ENCODE data around the gene PCDH1.

DNA sequence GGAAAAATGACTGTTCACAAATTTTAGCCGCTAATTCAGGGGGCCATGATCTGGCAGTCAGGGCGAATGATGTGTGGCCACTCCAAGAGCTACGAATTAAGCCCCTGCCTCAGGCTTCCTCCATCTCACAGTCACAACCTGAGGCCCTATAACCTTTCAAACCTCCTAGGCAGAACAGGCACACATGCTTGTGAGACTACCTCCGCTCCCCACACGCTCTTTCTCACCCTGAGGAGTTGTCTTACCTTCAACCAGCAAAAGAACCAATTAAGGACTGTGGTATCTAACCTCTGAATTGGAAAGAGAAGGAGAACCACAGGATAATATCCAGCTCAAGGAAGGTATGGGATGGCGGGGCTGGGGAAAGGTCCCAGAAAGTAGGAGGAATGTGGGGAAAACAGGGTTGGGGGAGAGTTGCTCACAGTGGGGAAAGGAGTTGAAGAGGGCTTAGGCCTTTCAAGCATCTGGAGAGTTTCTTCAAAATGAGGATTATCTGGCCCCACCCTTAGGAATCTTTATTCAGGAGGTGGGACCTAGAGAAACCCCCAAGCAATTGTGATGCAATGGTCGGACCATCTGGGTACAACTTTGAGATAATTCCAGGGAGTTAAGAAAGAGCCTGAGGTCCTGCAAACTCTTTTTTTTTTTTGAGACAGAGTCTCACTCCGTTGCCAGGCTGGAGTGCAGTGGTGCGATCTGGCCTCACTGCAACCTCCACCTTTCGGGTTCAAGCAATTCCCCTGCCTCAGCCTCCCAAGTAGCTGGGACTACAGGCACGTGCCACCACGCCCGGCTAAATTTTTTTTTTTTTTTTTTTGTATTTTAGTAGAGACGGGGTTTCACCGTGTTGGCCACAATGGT, 5.5 kb downstream of the PCDH1 start:
- no peak for TF ChIP-seq POLR2A (IDR thresholded peaks at IDR 0.05; ENCODE audit: low read depth, low read length)
- no peak for TF ChIP-seq TAF1 (IDR thresholded peaks at IDR 0.05; ENCODE audit: borderline replicate concordance, low read depth, low read length)
- TF ChIP-seq POLR2AphosphoS5 (IDR thresholded peaks at IDR 0.05; ENCODE audit: low read depth, low read length): no peak
